C4-2B (cell line): ENCODE results near the gene CDK5.

ENCODE experiments used
- CTCF ChIP-seq: fragments of 450-650 bp; conservative IDR thresholded peaks from 2 replicates; pipeline ENCODE4 v1.5.1; 2017; ENCODE audit warnings: mild to moderate bottlenecking
- ZFX ChIP-seq: fragments of 450-650 bp; IDR thresholded peaks from 2 replicates; pipeline ENCODE4 v1.6.1; 2017

DNA sequence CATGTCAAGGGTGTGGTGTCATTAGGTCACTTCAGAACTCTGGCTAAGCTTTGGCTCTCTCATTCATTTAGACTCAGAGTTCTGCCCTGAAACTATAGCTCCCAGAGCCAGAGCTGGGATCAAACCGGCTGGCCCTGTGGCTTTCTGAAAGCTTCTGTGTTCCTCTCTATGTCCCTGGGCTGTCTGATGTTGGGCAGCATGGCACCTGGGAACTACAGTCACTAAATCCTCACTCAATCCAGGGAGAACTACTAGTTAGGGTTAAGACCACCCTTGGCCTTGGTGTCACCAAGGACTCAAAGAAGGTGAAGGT lies 46.6 kb downstream of the CDK5 start:
- TF ChIP-seq CTCF, result no peak
- no peak for TF ChIP-seq ZFX
